HG03064 (cell line): ENCODE data around the gene PSMB2.
A peak's percentile ranks its signal among the peaks of the same experiment; 100 is the strongest.

Experiments used
- ATAC-seq: cut with Tn5 transposase; IDR thresholded peaks from one replicate; pipeline ENCODE4 v1.9.1; 2021; ENCODE audit warnings: low read depth; ENCODE audit not compliant: unreplicated experiment

PSMB2 gene

GRCh38 chr1:35558374-35559316, 82.7 kb downstream of the PSMB2 start:
- no peak for ATAC-seq

- ATAC-seq, result peak; percentile 76
These were observed 83.5 kb downstream of the PSMB2 start, which contains the start of gene NCDN for GRCh38 chr1:35557611-35558373. Gene NCDN, plus strand, starts transcription at chr1:35557799. Its CDS starts 392 bp downstream, at chr1:35558191.

GRCh38 chr1:35557118-35557610, 84.2 kb downstream of the PSMB2 start, which contains the start of gene KIAA0319L:
Gene KIAA0319L, minus strand, starts transcription at chr1:35557403. Its CDS starts 2,912 bp downstream, at chr1:35554491.
- peak; percentile 72 for ATAC-seq

GRCh38 chr1:35556484-35557117, 84.7 kb downstream of the PSMB2 start:
- ATAC-seq, result no peak

- no peak for ATAC-seq
These were observed 85.5 kb downstream of the PSMB2 start for GRCh38 chr1:35555601-35556477.

- ATAC-seq, result no peak
These were observed 86.1 kb downstream of the PSMB2 start for GRCh38 chr1:35555212-35555584.

GRCh38 chr1:35554266-35555211, 86.8 kb downstream of the PSMB2 start:
- ATAC-seq, result no peak

GRCh38 chr1:35553851-35554250, 87.5 kb downstream of the PSMB2 start:
- no peak for ATAC-seq
